Endothelial cell (in vitro differentiated cells): ENCODE data around the gene MCM3. TPM values are rescaled to one million over a fixed set of nuclear protein-coding genes. Genes with fewer than 3 reads are reported as not detected.

Source experiments
- DNase-seq: peaks from one replicate; pipeline ENCODE4 v3.0.0; 2021; ENCODE audit warnings: low spot score
- H3K27ac Mint-ChIP-seq: one replicate; pipeline ENCODE4 v1.8.0; 2021; ENCODE audit warnings: mixed read lengths, inconsistent platforms; ENCODE audit not compliant: unreplicated experiment
- H3K27me3 Mint-ChIP-seq: one replicate; pipeline ENCODE4 v1.8.0; 2021; ENCODE audit warnings: mild to moderate bottlenecking, moderate library complexity, mixed read lengths, inconsistent platforms; ENCODE audit not compliant: unreplicated experiment
- H3K36me3 Mint-ChIP-seq: one replicate; pipeline ENCODE4 v1.8.0; 2021; ENCODE audit warnings: mild to moderate bottlenecking, low read depth, mixed read lengths, inconsistent platforms; ENCODE audit not compliant: unreplicated experiment
- H3K4me1 Mint-ChIP-seq: one replicate; pipeline ENCODE4 v1.8.0; 2021; ENCODE audit warnings: mild to moderate bottlenecking, mixed read lengths, inconsistent platforms; ENCODE audit not compliant: unreplicated experiment
- H3K4me3 Mint-ChIP-seq: one replicate; pipeline ENCODE4 v1.8.0; 2021; ENCODE audit warnings: mild to moderate bottlenecking, mixed read lengths, inconsistent platforms; ENCODE audit not compliant: unreplicated experiment
- H3K9me3 Mint-ChIP-seq: one replicate; pipeline ENCODE4 v1.8.0; 2021; ENCODE audit warnings: mixed read lengths, inconsistent platforms; ENCODE audit not compliant: unreplicated experiment
- long read RNA-seq: library from polyadenylated mRNA; unstranded; transcript quantifications from one replicate; pipeline ENCODE4 v2.0.0, GENCODE V29; 2020; ENCODE audit not compliant: unreplicated experiment
- total RNA-seq: library from RNA; stranded (reverse); fragmentation: NEBNext Ultra II Directional; extraction: Animal tissue kit (Norgen Biotek cat#: 25700); gene quantifications from one replicate; pipeline ENCODE4 v1.2.1, GENCODE V29; 2021; ENCODE audit not compliant: unreplicated experiment
- TF ChIP-seq, protein P1 (sequence below): fragments of 200-600 bp; sonication (generic); IDR thresholded peaks from one replicate; pipeline ENCODE4 v1.5.0; 2021; ENCODE audit warnings: antibody characterized with exemption; ENCODE audit not compliant: unreplicated experiment

MCM3 gene
- total RNA-seq: 50.0 TPM
- long read RNA-seq, transcript MCM3-201 (17 exons, 3,083 nt): major isoform, 36 of 57 reads
- long read RNA-seq, partial matches to known transcripts: 12 of 57 reads
- long read RNA-seq, other reads (novel, unspliced or antisense): 9 of 57 reads

DNA sequence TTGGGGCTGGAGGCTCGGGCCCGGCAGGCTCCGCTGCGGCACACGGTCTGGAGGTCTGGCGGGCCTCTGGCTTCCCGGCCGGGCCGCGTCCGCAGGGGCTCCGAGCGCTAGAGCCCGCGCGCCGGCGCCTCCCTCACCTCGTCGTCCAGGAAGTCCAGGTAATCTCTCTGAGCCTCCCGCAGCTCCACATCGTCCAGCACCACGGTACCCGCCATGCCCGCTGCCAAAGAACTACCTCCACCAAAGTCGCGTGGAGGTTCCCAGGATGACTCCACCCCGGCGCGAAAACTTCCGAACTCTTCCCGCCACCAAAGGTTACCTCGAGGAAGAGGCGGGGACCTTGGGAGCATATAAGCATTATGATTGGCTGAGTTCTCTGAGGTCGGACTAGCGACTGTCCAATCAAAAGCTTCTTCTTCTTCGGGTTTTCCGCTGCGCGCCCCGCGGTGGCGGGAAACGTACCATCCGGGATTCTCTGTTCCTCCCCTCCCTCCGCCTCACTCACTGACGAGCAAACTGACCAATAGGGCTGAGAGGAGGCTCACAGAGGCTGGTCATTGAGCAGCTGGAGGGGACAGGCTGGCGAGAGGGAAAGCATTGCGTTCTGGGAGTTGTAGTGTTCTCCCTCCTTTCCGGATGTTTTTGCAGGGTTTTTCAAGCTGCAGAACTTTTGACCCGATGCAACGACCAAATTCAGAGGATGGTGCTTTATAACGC is at the start of gene MCM3:
MCM3 (minus strand) TSS at position 283 of the 717 bp plus-strand sequence; CDS start at position 215, 68 bp downstream.
- no peak within 1 kb of the TSS for H3K27ac Mint-ChIP-seq
- H3K27me3 Mint-ChIP-seq: peaks cover 2% of the 10 kb centered on the region
- no peaks in the 10 kb centered on the region for H3K9me3 Mint-ChIP-seq
- H3K4me1 Mint-ChIP-seq: peaks cover 10% of the 10 kb centered on the region
- peaks cover 4% of the 10 kb centered on the region for H3K36me3 Mint-ChIP-seq
- TF ChIP-seq, protein P1, sequence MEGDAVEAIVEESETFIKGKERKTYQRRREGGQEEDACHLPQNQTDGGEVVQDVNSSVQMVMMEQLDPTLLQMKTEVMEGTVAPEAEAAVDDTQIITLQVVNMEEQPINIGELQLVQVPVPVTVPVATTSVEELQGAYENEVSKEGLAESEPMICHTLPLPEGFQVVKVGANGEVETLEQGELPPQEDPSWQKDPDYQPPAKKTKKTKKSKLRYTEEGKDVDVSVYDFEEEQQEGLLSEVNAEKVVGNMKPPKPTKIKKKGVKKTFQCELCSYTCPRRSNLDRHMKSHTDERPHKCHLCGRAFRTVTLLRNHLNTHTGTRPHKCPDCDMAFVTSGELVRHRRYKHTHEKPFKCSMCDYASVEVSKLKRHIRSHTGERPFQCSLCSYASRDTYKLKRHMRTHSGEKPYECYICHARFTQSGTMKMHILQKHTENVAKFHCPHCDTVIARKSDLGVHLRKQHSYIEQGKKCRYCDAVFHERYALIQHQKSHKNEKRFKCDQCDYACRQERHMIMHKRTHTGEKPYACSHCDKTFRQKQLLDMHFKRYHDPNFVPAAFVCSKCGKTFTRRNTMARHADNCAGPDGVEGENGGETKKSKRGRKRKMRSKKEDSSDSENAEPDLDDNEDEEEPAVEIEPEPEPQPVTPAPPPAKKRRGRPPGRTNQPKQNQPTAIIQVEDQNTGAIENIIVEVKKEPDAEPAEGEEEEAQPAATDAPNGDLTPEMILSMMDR: no peak
- H3K4me3 Mint-ChIP-seq: peak within 1 kb of the TSS; percentile 23
- peak; percentile 92 for DNase-seq

DNA sequence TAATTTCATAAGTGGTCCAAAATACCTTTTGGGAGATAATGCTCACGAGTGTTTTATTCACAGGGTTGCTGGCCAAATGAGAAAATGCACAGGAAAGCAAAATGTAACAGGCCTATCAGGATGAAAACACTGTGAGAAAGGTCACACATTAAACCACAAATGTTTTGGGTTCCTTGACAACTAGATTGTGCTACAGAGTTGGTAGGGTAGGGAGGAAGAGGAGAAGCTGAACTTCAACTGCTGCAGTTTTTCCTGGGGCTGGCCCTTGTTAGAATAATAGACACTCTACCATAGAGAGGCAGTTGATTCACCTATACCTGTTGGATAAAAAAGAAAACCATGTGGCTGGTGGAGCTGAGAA is 49.3 kb upstream of the MCM3 start:
- DNase-seq: no peak
- Mint-ChIP-seq H3K36me3 (no peaks in the 10 kb centered on the region), H3K4me3 (no peak overlapping the region), H3K9me3 (no peaks in the 10 kb centered on the region), H3K27me3 (peaks cover 1% of the 10 kb centered on the region), H3K4me1 (peaks cover 3% of the 10 kb centered on the region), H3K27ac (no peak overlapping the region)
- TF ChIP-seq, protein P1: no peak

DNA sequence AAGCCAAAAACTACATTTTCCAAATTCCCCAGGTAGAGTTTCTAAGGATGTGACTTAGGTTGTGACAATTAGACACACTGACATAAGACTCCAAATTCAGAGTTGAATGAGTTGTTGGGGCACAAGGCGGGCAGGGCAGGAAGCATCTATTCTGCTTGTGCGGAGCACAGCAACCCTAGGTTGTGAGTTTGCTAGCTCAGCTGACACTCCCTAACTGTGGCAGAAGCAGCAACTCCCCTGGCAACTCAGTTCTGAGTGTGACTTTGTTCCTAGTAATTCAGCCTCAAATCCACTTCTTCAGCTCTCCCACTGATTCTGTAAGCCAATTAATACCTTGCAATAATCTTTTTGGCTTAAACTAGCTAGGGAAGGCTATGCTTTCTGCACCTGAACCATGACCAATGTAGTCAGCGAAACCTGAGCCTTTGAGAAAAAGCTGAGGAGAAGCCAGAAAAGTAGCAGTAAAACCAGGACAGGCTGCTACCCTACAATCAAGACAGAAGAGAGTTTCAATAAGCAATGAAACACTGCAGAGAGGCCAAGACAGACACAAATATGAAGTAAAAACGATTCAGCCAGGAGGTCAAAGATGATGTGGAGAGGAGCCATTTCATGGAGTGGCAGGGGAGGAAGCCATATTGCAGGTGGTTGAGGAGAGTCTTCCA is 47.4 kb upstream of the MCM3 start:
- TF ChIP-seq, protein P1: no peak
- Mint-ChIP-seq H3K4me1 (peaks cover 3% of the 10 kb centered on the region), H3K9me3 (no peaks in the 10 kb centered on the region), H3K4me3 (no peak overlapping the region), H3K36me3 (no peaks in the 10 kb centered on the region), H3K27ac (peak overlapping the region; percentile 22), H3K27me3 (peaks cover 1% of the 10 kb centered on the region)
- DNase-seq: no peak

DNA sequence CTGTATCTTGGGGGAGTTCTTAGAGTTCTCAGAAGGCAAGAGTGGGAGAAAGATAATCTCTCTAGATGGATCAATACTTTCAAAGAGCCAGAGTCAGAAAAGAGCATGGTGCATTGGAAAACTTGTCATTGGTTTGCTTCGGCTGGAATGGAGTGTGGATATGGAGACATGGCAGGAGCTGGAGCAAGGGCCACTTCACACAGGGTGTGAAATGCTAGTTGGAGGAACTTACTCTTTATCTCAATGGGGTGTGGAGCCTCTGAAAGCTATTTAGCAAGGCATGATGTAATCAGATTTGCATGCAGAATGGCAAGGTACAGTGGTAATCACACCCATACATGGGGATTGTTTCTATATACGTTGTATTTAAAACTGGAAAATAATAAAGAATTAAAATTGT is 45.9 kb upstream of the MCM3 start:
- H3K4me1 Mint-ChIP-seq: peaks cover 13% of the 10 kb centered on the region
- peaks cover 8% of the 10 kb centered on the region for H3K27me3 Mint-ChIP-seq
- TF ChIP-seq, protein P1: no peak
- no peak for DNase-seq
- H3K4me3 Mint-ChIP-seq: no peak overlapping the region
- H3K27ac Mint-ChIP-seq: no peak overlapping the region
- H3K36me3 Mint-ChIP-seq: no peaks in the 10 kb centered on the region
- H3K9me3 Mint-ChIP-seq: no peaks in the 10 kb centered on the region

DNA sequence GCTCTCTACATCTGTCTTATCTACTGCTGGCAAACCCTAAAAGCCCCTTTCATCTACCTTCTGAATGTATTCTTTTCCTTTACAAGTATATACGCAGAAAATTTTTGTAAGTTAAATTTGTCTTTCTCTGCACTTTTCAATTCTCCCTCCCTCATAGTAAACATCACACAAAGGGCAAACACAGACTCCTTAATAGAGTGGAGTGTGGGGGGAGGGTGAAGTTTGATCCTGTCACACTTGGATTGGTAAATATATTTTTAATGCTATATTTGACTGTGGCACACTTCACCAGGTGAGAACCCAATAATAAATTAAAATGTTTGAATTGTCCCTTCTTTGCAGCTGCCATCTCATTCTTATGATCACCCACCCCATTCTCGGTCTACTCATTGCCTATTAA is 44.2 kb upstream of the MCM3 start:
- Mint-ChIP-seq H3K4me3 (no peak overlapping the region), H3K27ac (no peak overlapping the region), H3K36me3 (no peaks in the 10 kb centered on the region), H3K9me3 (no peaks in the 10 kb centered on the region), H3K27me3 (peaks cover 8% of the 10 kb centered on the region), H3K4me1 (peaks cover 13% of the 10 kb centered on the region)
- no peak for DNase-seq
- TF ChIP-seq, protein P1: no peak
